Measurements from ENCODE around the gene PAGE2B. TPM values are rescaled to one million over a fixed set of nuclear protein-coding genes. Genes with fewer than 3 reads are reported as not detected.
"Not testable (repeated sequence)": the region's sequence is repeated elsewhere in the genome, so short reads cannot be mapped to it uniquely, and the experiment has no call there.

Gene PAGE2B
- total RNA-seq, 8 experiments from 2014 or later, result 0.85 to 27.6 (median 3.1) TPM; not detected in 3

DNA sequence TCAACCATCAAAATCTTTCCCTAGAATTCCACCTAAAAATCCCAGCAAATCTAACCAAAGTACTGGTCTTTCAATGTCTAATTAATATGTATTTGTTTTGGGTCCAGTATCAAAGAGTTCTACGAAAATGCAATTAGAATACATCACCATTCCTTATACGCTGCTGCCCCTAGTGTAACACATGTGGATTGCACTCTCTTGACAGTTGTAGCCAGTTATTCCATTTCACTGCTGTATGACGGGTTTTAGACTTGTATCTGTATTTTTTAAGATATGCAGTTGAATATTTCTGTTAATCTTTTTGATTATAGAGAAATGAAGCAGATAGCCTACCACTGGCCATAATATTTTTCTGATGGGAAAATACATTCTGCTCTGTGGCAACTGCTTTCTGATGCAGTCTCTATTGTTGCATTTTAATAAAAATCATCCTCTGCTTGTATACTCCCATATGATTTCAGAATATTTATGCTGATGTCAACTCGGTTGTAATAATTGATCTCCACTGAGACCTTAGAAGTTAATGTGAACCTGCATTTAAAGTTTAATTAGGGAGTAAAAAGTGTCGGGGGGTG lies 17.1 kb upstream of the PAGE2B start:
- no peak overlapping the region for H3K27ac ChIP-seq
- peak overlapping the region in 1 of 5 donors; percentile 14 for H3K4me3 ChIP-seq
- ATAC-seq (replicated peaks in 6 of 8), result peak; percentile 42 to 81 (median 66)
- WGBS, 10 experiments, result 0 to 100% (median 22%) methylated on average over 1 to 5 of the region's 5 CpGs; no CpG with 5 or more reads in 3 of the 10 experiments
- in situ Hi-C loops (cut with MboI; ENCODE audit: low pct_unique_long_range_greater_than_20kb in 2 of 9, low sequenced_read_pairs in 9 of 9, unreplicated experiment in 9 of 9), result no loop called here
- H3K4me1 ChIP-seq (replicated peaks in 1 of 2), result peaks cover 8 to 10% of the 10 kb centered on the region in 2 donors

DNA sequence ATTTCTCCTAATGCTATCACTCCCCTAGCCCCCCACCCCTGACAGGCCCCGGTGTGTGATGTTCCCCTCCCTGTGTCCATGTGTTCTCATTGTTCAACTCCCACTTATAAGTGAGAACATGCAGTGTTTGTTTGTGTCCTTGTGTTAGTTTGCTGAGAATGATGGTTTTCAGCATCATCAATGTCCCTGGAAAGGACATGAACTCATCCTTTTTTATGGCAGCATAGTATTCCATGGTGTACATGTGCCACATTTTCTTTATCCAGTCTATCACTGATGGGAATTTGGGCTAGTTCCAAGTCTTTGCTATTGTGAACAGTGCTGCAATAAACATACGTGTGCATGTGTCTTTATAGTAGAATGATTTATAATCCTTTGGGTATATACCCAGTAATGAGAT lies 7.7 kb upstream of the PAGE2B start:
- ATAC-seq (replicated peaks in 6 of 8); H3K4me1 ChIP-seq (replicated peaks in 1 of 2); H3K4me3 ChIP-seq; H3K27ac ChIP-seq; in situ Hi-C loops (cut with MboI; ENCODE audit: low pct_unique_long_range_greater_than_20kb in 2 of 9, low sequenced_read_pairs in 9 of 9, unreplicated experiment in 9 of 9): not testable (repeated sequence)
- 33 to 40% methylated on average over 1 of the region's 2 CpGs; no CpG with 5 or more reads in 8 of the 10 experiments for WGBS, 10 experiments

DNA sequence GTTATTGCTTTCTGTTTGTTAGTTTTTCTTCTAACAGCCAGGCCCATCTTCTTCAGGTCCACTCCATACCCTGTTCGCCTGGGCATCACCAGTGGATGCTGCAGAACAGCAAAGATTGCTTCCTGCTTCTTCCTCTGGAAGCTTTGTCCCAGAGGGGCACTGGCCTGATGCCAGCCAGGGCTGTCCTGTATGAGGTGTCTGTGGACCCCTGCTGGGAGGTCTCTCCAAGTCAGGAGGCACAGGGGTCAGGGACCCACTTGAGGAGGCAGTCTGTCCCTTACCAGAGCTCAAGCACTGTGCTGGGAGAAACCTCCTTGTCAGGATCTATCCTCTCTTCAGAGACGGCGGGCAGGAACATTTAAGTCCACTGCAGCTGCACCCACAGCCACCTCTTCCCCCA lies 2.5 kb upstream of the PAGE2B start:
- 30 to 80% methylated on average over 1 to 2 of the region's 3 CpGs; no CpG with 5 or more reads in 8 of the 10 experiments for WGBS, 10 experiments
- ATAC-seq (replicated peaks in 6 of 8), result no peak
- Histone ChIP-seq H3K4me1 (replicated peaks in 1 of 2) (no peaks in the 10 kb centered on the region), H3K4me3 (no peak overlapping the region), H3K27ac (no peak overlapping the region)
- in situ Hi-C loops (cut with MboI; ENCODE audit: low pct_unique_long_range_greater_than_20kb in 2 of 9, low sequenced_read_pairs in 9 of 9, unreplicated experiment in 9 of 9), result no loop called here

DNA sequence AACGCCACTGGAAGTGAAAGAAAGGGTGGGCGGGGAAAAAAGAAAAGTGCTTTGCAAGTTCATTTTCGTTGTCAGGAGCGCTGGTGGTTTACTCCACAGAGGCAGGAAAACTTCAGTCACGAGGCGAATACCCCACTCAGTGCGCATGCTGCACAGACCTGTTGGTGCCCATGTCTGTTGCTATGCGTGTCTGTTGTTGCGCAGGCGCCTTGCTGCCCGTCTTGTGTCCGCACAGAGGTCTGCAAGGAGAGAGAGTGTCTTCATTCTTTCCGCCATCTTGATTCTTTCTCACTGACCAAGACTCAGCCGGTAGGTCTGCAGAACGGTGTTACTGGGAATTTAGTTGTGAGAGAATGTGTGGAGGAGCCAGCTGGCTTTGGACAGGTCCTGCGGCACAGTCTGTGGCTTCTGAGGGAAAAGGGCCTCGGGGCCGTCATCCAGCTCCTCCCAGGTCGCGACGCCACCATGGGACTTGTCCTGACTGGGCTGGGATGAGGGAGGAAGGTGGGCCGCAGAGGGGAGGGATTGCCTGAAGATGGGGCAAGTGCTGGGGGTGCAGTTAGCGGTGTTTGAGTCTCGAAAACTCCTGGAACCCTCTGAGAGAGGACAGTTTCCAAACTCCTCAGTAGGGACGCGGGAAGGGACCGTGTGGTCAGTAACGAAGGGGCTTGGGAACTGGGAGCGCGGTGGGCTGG lies 14.1 kb downstream of the PAGE2B start, which contains the start of gene PAGE2:
Gene PAGE2 (plus strand): TSS at position 224 of the 695 bp plus-strand sequence. CDS start 1,003 bp downstream, outside the sequence.
- no peak within 1 kb of the TSS for H3K4me3 ChIP-seq
- ATAC-seq (replicated peaks in 6 of 8), result no peak
- no peak within 1 kb of the TSS for H3K27ac ChIP-seq
- WGBS, 10 experiments, result 20 to 100% (median 77%) methylated on average over 1 to 21 of the region's 30 CpGs; no CpG with 5 or more reads in 7 of the 10 experiments
- in situ Hi-C loops (cut with MboI; ENCODE audit: low pct_unique_long_range_greater_than_20kb in 2 of 9, low sequenced_read_pairs in 9 of 9, unreplicated experiment in 9 of 9), result no loop called here
- no peaks in the 10 kb centered on the region for H3K4me1 ChIP-seq (replicated peaks in 1 of 2)

DNA sequence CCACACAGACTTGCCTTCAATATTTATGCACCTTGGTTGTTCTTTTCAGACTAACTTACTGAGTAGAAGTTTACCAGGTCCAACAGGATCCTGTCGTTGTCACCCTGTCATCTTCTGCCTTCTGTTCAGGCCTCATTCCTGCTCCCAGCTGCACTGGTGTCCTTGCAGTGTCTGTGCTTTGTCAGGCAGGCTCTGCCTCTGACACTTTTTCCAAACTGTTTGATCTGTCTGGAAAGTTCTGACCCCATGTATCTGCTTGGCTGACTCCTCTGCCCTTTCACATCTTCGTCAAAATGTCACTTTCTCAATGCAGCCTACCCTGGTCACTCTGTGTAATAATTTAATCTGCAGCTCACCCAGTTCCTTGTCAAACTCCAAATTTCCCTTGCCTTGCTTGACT lies 23.9 kb downstream of the PAGE2B start:
- in situ Hi-C loops (cut with MboI; ENCODE audit: low pct_unique_long_range_greater_than_20kb in 2 of 9, low sequenced_read_pairs in 9 of 9, unreplicated experiment in 9 of 9), result no loop called here
- H3K4me1 ChIP-seq (replicated peaks in 1 of 2), result no peaks in the 10 kb centered on the region
- H3K27ac ChIP-seq, result no peak overlapping the region
- ATAC-seq (replicated peaks in 6 of 8), result no peak
- WGBS, 10 experiments, result 0 to 50% (median 40%) methylated on average over 1 to 2 of the region's 2 CpGs; no CpG with 5 or more reads in 6 of the 10 experiments
- H3K4me3 ChIP-seq, result no peak overlapping the region

DNA sequence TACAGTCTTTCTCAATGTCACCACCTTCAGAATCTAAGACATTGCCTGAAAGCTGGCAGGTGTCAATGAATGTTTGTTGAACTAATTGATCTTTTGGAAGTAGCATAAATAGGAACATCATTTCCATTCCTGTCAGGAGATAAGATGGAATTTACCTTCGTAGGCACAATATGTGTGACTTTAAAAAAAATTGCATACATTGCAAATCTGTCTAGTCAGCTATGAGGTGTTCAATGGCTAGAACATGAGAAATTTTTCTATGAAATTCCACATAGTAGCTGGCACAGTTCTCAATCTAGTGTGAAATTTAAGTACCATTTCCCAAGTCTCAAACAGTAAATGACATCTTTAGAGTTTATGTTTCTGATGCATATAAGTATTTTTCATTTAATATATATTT lies 24.3 kb downstream of the PAGE2B start:
- 0 to 100% (median 52%) methylated on average over 1 of the region's 1 CpG; no CpG with 5 or more reads in 6 of the 10 experiments for WGBS, 10 experiments
- no peak for ATAC-seq (replicated peaks in 6 of 8)
- H3K27ac ChIP-seq, result no peak overlapping the region
- H3K4me3 ChIP-seq, result no peak overlapping the region
- H3K4me1 ChIP-seq (replicated peaks in 1 of 2), result no peaks in the 10 kb centered on the region
- in situ Hi-C loops (cut with MboI; ENCODE audit: low pct_unique_long_range_greater_than_20kb in 2 of 9, low sequenced_read_pairs in 9 of 9, unreplicated experiment in 9 of 9), result no loop called here

DNA sequence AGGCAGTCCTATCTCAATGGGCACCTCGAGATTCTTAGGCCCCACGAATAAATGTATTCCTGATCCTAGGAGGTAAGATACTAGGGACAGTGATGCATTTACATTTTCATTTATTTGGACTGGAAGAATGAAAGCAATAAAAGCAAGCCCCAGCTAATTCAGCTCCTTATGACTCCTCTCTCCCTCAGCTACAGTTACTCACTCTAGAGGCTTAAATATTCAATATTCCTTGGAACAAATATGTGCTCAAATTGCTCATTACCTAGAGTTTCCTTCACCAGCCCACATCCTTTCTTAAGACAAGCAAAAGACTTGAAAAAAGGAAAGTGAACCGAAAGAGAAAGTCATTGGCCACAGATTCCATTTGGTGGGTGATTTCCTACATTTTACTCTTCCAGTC lies 27.9 kb downstream of the PAGE2B start:
- peak in 2 of 8 experiments; percentile 63 to 82 for ATAC-seq (replicated peaks in 6 of 8)
- in situ Hi-C loops (cut with MboI; ENCODE audit: low pct_unique_long_range_greater_than_20kb in 2 of 9, low sequenced_read_pairs in 9 of 9, unreplicated experiment in 9 of 9), result no loop called here
- Histone ChIP-seq H3K4me3 (no peak overlapping the region), H3K4me1 (replicated peaks in 1 of 2) (no peaks in the 10 kb centered on the region), H3K27ac (no peak overlapping the region)
- 17 to 67% (median 33%) methylated on average over 1 to 2 of the region's 3 CpGs; no CpG with 5 or more reads in 7 of the 10 experiments for WGBS, 10 experiments

DNA sequence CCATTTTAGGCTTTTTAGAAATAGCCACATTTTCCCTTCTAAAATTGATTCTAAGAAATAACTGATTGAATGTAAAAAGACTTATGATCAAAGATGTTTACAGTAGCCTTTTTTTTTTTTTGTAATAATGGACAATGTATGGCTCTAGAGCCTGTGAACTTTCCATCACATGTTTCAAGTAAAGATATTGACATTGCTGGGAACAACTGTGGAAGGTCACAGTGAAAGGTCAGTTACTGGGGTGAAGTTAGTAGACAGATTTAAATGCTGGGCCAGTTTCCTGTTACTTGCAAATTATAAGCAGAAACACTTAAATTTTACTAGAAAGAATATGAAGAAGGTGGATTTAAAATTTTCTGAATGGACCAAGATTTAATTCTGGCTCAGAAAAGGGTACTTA lies 32.4 kb downstream of the PAGE2B start:
- ATAC-seq (replicated peaks in 6 of 8), result no peak
- Histone ChIP-seq H3K4me1 (replicated peaks in 1 of 2) (no peaks in the 10 kb centered on the region), H3K4me3 (no peak overlapping the region), H3K27ac (no peak overlapping the region)
- in situ Hi-C loops (cut with MboI; ENCODE audit: low pct_unique_long_range_greater_than_20kb in 2 of 9, low sequenced_read_pairs in 9 of 9, unreplicated experiment in 9 of 9), result no loop called here

DNA sequence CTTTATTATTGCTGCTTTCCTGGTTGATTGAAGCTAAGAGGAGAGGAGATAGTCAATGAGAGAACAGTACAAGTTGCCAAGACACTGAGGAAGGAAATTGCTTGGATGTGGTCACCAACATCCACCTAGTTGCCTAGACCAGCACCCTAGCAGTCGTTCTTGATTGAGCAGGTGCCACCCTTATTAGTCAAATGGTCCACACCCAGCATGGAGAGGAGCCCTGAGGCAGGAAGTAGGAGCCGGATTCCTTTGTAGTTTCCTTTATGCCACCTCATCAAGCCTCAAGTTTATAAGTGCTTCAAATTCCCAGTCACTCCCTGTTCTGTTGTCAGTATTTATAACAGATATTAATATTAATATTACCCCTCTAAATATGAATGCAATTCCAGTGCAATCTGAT lies 33.1 kb downstream of the PAGE2B start:
- in situ Hi-C loops (cut with MboI; ENCODE audit: low pct_unique_long_range_greater_than_20kb in 2 of 9, low sequenced_read_pairs in 9 of 9, unreplicated experiment in 9 of 9), result no loop called here
- WGBS, 10 experiments, result 40% methylated on average over 1 of the region's 2 CpGs; no CpG with 5 or more reads in 9 of the 10 experiments
- Histone ChIP-seq H3K27ac (no peak overlapping the region), H3K4me1 (replicated peaks in 1 of 2) (no peaks in the 10 kb centered on the region), H3K4me3 (no peak overlapping the region)
- peak in 1 of 8 experiments; percentile 18 for ATAC-seq (replicated peaks in 6 of 8)

DNA sequence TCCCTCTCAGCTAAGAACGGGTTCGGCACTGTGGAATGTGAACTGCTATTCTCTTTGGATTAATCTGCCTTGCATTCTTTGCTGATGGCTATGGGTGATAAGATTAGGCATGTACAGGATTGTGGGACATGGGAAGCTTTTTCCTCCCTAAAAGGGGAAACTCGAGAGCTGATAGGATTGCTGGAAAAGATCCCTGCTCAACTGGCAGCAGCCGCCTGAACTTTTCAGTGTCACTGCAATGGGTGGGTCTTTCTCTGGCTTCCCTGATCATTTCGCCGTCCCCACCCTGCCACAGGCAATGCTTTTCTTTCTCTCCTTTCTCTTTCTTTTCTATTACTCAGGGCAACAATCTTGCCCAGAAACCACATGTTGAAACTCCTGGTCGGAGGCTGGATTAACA lies 34.5 kb downstream of the PAGE2B start:
- Histone ChIP-seq H3K4me3 (no peak overlapping the region), H3K27ac (no peak overlapping the region), H3K4me1 (replicated peaks in 1 of 2) (no peaks in the 10 kb centered on the region)
- ATAC-seq (replicated peaks in 6 of 8), result peak in 2 of 8 experiments; percentile 78 to 87
- WGBS, 10 experiments, result 23 to 86% (median 68%) methylated on average over 1 to 4 of the region's 7 CpGs; no CpG with 5 or more reads in 6 of the 10 experiments
- in situ Hi-C loops (cut with MboI; ENCODE audit: low pct_unique_long_range_greater_than_20kb in 2 of 9, low sequenced_read_pairs in 9 of 9, unreplicated experiment in 9 of 9), result no loop called here

DNA sequence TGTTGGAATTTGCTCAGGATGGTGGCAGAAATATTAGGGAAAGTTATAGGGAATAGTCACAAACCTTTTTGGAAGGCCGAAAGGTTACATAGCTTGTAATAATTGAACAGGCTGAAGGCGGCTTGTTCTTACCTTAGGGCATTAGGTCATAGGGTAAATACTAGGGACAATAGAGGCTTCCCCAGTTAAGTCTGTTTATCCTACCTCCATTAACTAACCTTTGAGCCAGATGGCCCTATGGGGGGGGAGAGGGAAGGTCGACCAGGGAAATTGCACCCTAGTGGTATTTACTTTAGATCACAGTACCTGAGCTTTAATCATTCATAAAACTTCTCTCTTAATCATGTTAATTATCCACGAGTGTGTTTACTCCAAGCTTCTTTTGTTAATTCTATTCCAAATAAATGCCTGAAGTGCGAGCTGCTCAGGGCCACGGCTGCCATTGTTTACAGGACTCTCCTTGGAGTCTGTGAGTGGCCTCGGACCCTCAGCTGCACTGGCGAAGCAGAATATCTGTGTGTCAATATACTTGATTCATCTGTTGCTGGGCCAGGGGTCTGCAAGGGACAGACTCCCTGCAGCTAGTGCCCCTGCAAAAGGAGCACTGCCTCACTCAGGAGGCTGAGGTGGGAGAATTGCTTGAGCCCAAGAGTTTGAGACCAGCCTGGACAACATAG lies 36.9 kb downstream of the PAGE2B start:
- in situ Hi-C loops (cut with MboI; ENCODE audit: low pct_unique_long_range_greater_than_20kb in 2 of 9, low sequenced_read_pairs in 9 of 9, unreplicated experiment in 9 of 9), result no loop called here
- ATAC-seq (replicated peaks in 6 of 8), result no peak
- no peak overlapping the region for H3K4me3 ChIP-seq
- H3K27ac ChIP-seq, result no peak overlapping the region
- WGBS, 10 experiments, result 0 to 100% (median 42%) methylated on average over 1 to 8 of the region's 8 CpGs; no CpG with 5 or more reads in 5 of the 10 experiments
- no peaks in the 10 kb centered on the region for H3K4me1 ChIP-seq (replicated peaks in 1 of 2)

DNA sequence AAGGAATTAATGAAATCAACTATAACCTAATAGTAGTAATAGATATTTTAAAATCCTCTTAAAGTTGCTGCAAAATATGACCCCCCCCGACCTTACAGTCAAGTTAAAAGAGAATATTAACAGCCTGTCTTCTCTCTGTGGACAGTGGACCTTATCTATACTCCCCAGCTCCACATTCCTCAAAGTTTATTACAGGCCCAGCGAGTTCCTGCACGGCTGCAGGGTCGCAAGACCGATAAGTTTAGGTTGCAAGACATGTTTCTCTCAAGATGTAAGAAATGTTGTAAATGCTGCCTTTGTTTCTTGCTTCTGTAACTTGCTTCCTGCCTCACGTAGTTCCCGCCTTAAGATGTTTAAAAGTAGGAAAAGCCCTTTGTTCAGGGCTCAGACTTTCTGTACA lies 41.8 kb downstream of the PAGE2B start:
- ATAC-seq (replicated peaks in 6 of 8); in situ Hi-C loops (cut with MboI; ENCODE audit: low pct_unique_long_range_greater_than_20kb in 2 of 9, low sequenced_read_pairs in 9 of 9, unreplicated experiment in 9 of 9); H3K27ac ChIP-seq; H3K4me1 ChIP-seq (replicated peaks in 1 of 2); H3K4me3 ChIP-seq: not testable (repeated sequence)
- 43% methylated on average over 3 of the region's 7 CpGs; no CpG with 5 or more reads in 9 of the 10 experiments for WGBS, 10 experiments

DNA sequence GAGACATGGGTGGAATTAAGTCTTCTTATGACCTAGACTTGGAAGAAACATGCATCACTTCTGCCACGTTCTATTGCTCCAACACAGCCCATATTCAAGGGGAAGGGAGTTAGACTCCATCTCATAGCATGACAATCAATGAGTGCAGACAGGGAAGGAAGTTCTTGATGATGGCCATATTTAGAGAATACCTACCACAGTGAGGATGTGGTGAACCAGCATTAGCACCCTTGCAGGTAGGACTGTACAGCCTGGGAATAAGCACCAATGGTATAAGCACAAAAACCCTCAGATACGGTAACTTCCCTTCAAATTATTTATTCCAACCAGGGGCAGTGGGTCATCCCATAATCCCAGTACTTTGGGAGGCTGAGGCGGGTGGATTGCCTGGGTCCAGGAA lies 43.7 kb downstream of the PAGE2B start:
- 10 to 20% methylated on average over 1 to 2 of the region's 3 CpGs; no CpG with 5 or more reads in 8 of the 10 experiments for WGBS, 10 experiments
- Histone ChIP-seq H3K4me1 (replicated peaks in 1 of 2) (no peaks in the 10 kb centered on the region), H3K4me3 (no peak overlapping the region), H3K27ac (no peak overlapping the region)
- no peak for ATAC-seq (replicated peaks in 6 of 8)
- in situ Hi-C loops (cut with MboI; ENCODE audit: low pct_unique_long_range_greater_than_20kb in 2 of 9, low sequenced_read_pairs in 9 of 9, unreplicated experiment in 9 of 9), result no loop called here
